ENCODE measurements around the gene DUSP10.

Gene DUSP10

DNA sequence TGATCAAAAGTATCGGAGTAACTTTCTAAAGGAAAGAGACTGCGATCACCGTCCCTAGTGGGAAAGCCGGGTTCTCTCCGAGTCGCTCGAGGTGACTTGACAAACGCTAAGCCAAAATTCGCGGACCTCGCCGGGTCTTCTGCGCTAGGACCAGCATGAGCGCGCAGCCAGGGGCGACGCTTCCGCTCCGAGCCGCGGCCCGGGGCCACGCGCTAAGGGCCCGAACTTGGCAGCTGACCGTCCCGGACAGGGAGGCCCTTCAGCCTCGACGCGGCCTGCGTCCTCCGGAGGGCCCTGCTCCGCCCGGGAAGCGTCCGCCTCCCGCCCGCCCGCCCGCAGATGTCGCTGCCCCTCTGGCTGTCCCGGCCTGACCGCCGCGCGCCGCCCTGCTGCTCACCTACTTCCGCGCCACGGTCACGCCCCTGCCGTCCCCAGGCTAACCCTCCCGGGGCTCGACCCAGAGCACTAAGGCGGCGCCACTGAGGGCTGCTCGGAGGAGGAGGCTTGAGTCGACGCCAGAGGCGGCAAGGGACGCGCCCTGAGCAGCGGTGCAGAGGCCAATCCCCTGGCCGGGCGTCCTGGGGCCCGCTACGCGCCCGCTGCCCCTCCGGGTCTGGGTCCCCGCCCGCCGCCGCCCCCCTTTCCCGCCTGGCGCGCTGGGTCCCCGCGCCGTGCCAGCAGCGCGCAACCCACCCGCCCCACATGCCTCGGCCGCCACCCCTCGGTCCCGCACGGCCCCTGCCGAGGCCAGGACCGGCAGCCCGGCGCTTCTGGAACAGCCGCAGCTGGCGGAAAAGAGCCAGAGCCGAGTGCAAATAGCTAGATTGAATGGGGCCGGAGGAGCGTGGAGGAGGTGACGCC is 896 bp upstream of the DUSP10 start:
- peak overlapping the region; percentile 86 for H3K4me3 ChIP-seq (IDR thresholded peaks at IDR 0.05; ENCODE audit: insufficient read depth, low read depth, low read length)
- H3K9ac ChIP-seq, result peak overlapping the region; percentile 85
- no peaks in the 10 kb centered on the region for H4K20me1 ChIP-seq (ENCODE audit: insufficient read depth)
- H3K27me3 ChIP-seq (ENCODE audit: insufficient read depth, low read depth), result no peaks in the 10 kb centered on the region
- H3K36me3 ChIP-seq (ENCODE audit: insufficient read depth), result no peaks in the 10 kb centered on the region
- peak overlapping the region; percentile 85 for H2AFZ ChIP-seq (ENCODE audit: low read depth)
- no peak for TF ChIP-seq CTCF (conservative IDR thresholded peaks at IDR 0.05; ENCODE audit: low read depth, low read length)
- peaks cover 8% of the 10 kb centered on the region; the same call in 1 of the 2 replicates for H3K79me2 ChIP-seq (ENCODE audit: insufficient read depth, low read depth)
- peak overlapping the region; percentile 88 for H3K4me2 ChIP-seq
- peak overlapping the region; percentile 92 for H3K27ac ChIP-seq
- peaks cover 17% of the 10 kb centered on the region for H3K4me1 ChIP-seq (ENCODE audit: low read depth, poor library complexity, severe bottlenecking)

GRCh38 chr1:221740993-221741702 is 741 bp downstream of the DUSP10 start:
- H3K27ac ChIP-seq, result peak overlapping the region; percentile 63
- H3K4me1 ChIP-seq (ENCODE audit: low read depth, poor library complexity, severe bottlenecking), result peaks cover 17% of the 10 kb centered on the region
- H3K79me2 ChIP-seq (ENCODE audit: insufficient read depth, low read depth), result peaks cover 8% of the 10 kb centered on the region; the same call in 1 of the 2 replicates
- H3K36me3 ChIP-seq (ENCODE audit: insufficient read depth), result no peaks in the 10 kb centered on the region
- peak overlapping the region; percentile 71 for H3K4me2 ChIP-seq
- no peak for TF ChIP-seq CTCF (conservative IDR thresholded peaks at IDR 0.05; ENCODE audit: low read depth, low read length)
- H2AFZ ChIP-seq (ENCODE audit: low read depth), result peak overlapping the region; percentile 79
- H3K9ac ChIP-seq, result peak overlapping the region; percentile 62
- H3K4me3 ChIP-seq (IDR thresholded peaks at IDR 0.05; ENCODE audit: insufficient read depth, low read depth, low read length), result peak overlapping the region; percentile 93
- no peaks in the 10 kb centered on the region for H4K20me1 ChIP-seq (ENCODE audit: insufficient read depth)
- no peaks in the 10 kb centered on the region for H3K27me3 ChIP-seq (ENCODE audit: insufficient read depth, low read depth)

GRCh38 chr1:221740369-221740992 is 1.4 kb downstream of the DUSP10 start:
- H3K4me2 ChIP-seq, result peak overlapping the region; percentile 71
- H3K4me3 ChIP-seq (IDR thresholded peaks at IDR 0.05; ENCODE audit: insufficient read depth, low read depth, low read length), result no peak overlapping the region
- no peaks in the 10 kb centered on the region for H3K27me3 ChIP-seq (ENCODE audit: insufficient read depth, low read depth)
- H3K9ac ChIP-seq, result no peak overlapping the region
- TF ChIP-seq CTCF (conservative IDR thresholded peaks at IDR 0.05; ENCODE audit: low read depth, low read length), result no peak
- H3K36me3 ChIP-seq (ENCODE audit: insufficient read depth), result no peaks in the 10 kb centered on the region
- H4K20me1 ChIP-seq (ENCODE audit: insufficient read depth), result no peaks in the 10 kb centered on the region
- H3K4me1 ChIP-seq (ENCODE audit: low read depth, poor library complexity, severe bottlenecking), result peaks cover 17% of the 10 kb centered on the region
- peaks cover 8% of the 10 kb centered on the region; the same call in 1 of the 2 replicates for H3K79me2 ChIP-seq (ENCODE audit: insufficient read depth, low read depth)
- H2AFZ ChIP-seq (ENCODE audit: low read depth), result no peak overlapping the region
- H3K27ac ChIP-seq, result no peak overlapping the region

GRCh38 chr1:221739677-221740025 is 2.2 kb downstream of the DUSP10 start:
- no peak overlapping the region for H3K27ac ChIP-seq
- H3K27me3 ChIP-seq (ENCODE audit: insufficient read depth, low read depth), result no peaks in the 10 kb centered on the region
- H4K20me1 ChIP-seq (ENCODE audit: insufficient read depth), result no peaks in the 10 kb centered on the region
- peaks cover 17% of the 10 kb centered on the region for H3K4me1 ChIP-seq (ENCODE audit: low read depth, poor library complexity, severe bottlenecking)
- peaks cover 8% of the 10 kb centered on the region; the same call in 1 of the 2 replicates for H3K79me2 ChIP-seq (ENCODE audit: insufficient read depth, low read depth)
- TF ChIP-seq CTCF (conservative IDR thresholded peaks at IDR 0.05; ENCODE audit: low read depth, low read length), result no peak
- no peak overlapping the region for H3K4me2 ChIP-seq
- H2AFZ ChIP-seq (ENCODE audit: low read depth), result no peak overlapping the region
- H3K36me3 ChIP-seq (ENCODE audit: insufficient read depth), result no peaks in the 10 kb centered on the region
- H3K9ac ChIP-seq, result no peak overlapping the region
- no peak overlapping the region for H3K4me3 ChIP-seq (IDR thresholded peaks at IDR 0.05; ENCODE audit: insufficient read depth, low read depth, low read length)
